ACHN (cell line): ENCODE data around the gene LIF.
A peak's percentile ranks its signal among the peaks of the same experiment; 100 is the strongest.

Source experiments
- DNase-seq: peaks from one replicate; pipeline ENCODE4 v3.0.0-alpha.2; 2015
- in situ Hi-C: cut with HindIII; loops from 2 replicates; pipeline ENCODE4 v1.10.0; 2017; ENCODE audit warnings: low sequenced_read_pairs, low pct_ligation_motif_present, low pct_unique_long_range_greater_than_20kb

Gene LIF

DNA sequence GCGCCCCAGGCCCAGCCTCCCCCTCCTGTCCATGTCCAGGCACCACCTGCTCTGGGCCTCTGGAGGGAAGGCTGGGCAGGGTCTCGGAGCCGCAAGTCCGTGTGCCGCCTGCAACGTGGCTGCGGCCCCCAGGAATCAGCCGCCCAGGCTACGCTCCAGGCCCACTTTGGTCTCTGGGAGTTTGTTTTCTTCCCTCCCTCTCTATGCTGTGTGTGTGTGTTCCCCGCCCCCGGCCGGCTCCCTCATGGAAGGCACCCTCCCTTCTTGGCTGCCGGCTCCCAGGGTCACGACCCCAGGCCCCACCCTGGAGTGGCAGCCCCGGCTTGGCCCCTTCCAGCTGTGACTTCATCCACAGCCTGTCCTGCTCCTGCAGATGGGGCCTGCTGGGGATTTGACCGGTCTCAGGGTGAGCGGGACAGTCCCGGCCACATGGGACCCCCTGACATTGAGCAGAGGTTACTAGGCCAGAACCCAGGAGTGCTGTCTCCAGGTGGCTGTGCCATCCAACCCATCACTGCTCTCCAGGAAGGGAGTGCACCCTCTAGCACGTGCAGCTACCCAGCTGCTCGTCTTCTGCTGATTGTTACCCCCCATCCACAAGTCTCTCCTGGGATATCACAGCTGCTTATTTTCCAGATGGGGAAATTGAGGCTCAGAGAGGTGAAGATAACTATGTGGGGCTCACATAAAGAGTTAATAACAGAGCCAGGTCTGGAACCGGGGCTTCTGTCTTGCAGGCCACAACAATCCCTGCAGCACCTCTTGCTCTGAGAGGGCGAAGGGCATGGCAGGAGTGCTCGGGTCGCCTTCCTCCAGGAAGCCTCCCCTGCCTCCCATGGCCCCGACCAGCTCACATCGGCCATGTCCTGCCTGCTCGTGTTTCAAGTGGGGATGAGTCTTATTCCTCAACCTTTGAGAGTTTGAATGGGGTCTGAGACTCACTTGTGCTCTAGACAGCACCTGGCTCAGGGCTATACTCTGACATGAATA lies 2.8 kb upstream of the LIF start:
- DNase-seq: no peak

DNA sequence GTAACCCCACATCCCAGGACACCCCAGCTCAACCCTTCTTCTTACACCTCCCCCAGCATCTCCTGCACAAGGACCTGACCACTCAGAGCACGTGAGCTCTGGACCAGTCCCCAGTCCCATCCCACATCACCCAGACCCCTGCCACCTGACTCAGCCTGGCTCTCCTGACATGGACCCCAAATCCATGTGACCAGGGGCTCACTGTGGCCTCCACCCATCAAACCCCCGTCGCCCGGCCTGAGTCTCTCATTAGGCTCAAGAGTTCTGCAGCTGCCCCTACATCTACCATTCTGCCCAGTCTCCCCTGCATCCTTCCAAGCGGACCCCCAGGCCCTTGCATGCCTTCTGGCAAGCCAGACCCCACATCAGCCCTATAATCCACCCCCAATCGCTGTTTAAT lies 1.9 kb upstream of the LIF start:
- DNase-seq: no peak
- in situ Hi-C loops: no loop called here

More for the DNA sequence above, 2.8 kb upstream of the LIF start:
- in situ Hi-C loops: no loop called here

DNA sequence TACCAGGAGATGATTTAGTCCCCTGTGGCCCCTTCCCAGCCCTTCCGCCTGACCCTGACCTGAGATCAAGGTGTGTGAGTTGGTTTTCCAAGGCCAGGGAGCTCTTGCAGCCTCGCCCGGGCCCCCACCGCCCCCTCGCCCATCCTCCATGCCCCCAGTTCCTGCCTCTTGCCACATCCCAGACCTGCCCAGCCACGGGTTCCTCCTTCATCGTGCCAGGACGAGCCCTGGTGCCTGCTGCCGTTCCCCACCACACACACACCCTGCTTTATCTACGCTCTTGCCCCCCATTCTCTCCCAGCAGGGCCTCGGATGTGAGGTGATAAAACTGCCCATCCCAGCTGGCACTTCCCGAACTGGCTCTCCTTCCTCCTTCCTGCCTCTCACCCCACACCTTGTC lies 1.4 kb upstream of the LIF start:
- in situ Hi-C loops: no loop called here

DNA sequence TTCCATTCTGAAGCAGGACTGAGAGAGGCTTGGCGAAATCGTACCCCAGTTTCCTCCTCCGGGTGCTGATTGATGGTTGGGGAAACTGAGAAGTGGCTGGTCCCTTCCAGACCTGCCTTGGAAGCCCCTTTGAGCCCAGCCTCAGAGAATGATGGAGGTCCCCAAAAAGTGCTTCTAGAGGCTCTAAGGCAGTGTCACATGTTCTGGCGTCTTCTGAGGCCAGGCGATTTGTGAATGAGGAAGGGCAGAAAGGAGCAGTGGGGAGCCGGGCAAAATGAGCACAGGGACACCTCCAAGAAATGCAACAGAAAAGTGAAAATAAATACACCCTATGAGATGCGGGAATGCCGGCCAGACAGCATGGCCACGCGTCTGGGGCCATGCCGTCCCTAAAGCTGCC lies 1.0 kb upstream of the LIF start:
- no peak for DNase-seq
- in situ Hi-C loops: no loop called here

More for the DNA sequence above, 1.4 kb upstream of the LIF start:
- DNase-seq: no peak

DNA sequence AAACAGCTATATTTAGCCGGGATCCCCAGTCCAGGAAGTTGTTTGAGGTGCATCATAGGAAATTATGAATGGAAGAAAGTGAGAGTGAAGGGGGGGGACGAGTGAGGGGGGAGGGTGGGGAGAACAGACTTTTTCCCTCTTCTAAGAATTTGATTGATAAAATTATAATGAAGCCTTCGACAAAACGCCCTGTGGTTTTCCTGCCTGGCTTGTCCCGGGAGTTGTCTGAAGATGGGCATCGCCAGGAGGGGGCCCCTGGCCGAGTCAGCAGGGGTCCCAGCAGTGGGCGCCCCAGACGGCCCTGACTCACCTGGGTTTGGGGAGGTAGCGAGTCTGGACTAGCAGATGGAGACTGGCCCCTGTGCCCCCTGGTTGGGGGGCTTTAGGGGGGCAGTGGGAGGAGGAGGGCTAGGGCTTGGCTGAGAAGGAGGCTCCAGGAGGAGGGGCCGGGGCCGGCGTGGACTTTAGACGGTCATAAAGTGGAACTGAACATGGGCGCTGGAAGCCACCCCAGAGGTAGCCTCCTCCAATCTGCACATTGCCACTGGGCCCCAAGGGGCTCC lies 336 bp upstream of the LIF start:
- DNase-seq: no peak
- in situ Hi-C loops: no loop called here

DNA sequence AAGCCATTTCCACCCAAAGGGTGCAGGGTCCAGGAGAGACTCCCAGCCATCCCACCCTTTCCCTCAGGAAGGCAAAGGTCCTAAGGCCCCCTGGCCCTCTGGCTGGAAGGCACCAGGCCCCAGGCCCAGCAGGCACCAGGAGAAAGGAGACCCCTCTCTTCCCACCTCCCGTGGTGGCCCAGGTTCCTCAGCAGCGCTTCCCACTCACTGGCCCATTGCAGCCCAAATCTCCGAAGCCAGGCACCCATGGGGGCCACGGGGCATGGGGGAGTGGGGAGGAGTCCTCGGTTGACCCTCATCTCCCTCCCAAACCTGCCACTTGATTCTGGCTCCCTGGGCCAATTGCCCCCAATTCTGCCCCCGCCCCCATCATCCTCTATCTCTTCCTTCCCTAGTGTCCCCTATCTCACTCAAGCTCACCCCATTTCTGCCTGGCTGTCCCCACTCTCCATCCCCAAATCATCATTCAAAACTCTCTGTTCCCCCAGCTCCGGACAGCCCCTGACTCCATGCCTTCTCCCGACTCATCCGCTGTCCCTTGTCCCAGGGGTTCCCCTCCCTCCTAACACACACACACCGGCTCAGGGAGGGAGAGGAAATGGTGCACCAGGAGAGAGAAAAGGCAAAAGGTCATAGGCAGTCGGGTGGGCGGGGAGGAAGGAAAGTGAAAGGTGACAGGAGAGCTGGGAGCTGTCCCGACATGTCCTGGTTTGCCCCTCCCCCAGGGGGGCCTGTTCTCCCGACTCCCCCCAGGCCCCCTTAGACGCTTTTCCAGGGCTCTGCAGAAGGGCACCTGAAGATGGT lies 1.2 kb downstream of the LIF start:
- in situ Hi-C loops: no loop called here
- DNase-seq: no peak

DNA sequence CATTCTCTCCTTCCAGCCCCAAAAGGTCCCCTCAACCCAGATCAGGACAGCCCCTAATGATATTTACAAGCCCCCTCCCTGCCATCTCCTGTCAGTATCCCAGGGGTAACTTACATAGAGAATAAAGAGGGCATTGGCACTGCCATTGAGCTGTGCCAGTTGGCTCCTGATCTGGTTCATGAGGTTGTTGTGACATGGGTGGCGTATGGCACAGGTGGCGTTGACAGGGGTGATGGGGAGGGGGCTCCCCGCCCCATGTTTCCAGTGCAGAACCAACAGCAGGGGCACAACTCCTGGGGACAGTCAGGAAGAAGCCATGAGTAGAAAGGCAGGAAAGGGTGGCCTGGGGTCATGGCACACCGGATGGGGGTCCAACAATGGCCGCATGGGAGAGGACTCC lies 1.9 kb downstream of the LIF start:
- DNase-seq: no peak
- in situ Hi-C loops: no loop called here

DNA sequence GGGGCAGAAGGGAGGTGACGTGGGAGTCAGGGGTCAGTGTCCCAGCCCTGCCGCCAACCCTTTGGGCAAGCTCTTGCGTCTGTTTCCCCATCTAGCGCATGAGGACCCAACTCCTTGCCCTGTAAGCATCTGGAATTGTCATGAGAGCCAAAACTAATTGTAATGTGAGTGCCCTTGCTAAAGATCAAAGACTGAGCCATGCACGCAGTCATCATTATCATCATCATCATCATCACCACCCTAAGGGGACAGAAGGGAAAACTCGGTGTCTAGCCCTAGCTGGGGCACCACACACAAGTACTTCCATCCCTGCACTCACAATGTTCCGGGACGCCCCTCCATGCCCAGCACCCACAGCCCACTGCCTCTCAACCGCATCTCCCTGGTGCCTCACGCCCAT lies 2.5 kb downstream of the LIF start:
- DNase-seq: no peak
- in situ Hi-C loops: no loop called here

DNA sequence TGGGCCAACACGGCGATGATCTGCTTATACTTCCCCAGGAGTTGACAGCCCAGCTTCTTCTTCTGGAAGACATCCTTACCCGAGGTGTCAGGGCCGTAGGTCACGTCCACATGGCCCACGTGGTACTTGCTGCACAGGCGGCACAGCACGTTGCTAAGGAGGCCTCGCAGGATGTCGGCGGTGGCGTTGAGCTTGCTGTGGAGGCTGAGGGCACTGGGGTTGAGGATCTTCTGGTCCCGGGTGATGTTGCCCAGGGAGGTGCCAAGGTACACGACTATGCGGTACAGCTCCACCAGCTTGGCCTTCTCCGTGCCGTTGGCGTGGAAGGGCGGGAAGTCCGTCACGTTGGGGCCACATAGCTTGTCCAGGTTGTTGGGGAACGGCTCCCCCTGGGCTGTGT lies 2.9 kb downstream of the LIF start:
- no peak for DNase-seq
- in situ Hi-C loops: no loop called here

DNA sequence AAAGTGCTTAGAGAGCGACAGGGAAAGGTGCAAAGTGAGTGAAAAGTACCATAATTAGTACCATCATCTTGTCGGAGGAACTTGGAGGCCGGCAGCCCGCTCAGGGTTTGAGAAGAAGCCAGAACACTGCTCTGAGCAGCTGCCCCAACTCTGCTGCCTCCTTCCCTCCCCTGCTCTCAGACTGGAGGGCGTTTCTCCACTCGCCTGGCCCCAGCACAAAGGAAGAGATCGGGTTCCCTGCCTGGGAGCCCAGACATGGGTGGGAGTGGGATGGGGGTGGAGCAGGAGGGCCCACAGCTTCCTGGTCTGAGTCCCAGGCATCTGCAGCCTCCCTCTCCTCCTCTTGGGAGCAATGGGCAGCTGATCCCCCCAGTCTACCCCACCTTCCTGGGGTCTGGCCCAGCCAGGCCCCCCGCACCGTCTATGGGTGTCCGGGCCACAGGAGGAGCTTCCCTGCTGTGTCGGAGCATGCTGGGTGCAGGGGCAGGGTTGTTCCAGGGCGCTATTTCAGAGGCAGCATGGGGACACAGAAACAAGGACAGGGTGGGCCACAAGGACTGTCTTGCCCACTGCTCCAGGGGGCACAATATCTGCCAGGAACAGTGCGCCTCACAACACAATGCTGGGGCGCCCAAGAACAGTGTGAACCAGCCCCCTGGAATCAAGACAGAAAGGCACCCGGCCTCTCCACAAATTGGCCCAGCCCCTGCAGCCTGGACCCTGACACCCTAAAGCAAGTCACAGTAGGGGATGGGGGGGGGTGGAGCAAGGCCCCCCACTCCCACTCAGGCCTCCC lies 4.8 kb downstream of the LIF start:
- in situ Hi-C loops: no loop called here
- DNase-seq: no peak

DNA sequence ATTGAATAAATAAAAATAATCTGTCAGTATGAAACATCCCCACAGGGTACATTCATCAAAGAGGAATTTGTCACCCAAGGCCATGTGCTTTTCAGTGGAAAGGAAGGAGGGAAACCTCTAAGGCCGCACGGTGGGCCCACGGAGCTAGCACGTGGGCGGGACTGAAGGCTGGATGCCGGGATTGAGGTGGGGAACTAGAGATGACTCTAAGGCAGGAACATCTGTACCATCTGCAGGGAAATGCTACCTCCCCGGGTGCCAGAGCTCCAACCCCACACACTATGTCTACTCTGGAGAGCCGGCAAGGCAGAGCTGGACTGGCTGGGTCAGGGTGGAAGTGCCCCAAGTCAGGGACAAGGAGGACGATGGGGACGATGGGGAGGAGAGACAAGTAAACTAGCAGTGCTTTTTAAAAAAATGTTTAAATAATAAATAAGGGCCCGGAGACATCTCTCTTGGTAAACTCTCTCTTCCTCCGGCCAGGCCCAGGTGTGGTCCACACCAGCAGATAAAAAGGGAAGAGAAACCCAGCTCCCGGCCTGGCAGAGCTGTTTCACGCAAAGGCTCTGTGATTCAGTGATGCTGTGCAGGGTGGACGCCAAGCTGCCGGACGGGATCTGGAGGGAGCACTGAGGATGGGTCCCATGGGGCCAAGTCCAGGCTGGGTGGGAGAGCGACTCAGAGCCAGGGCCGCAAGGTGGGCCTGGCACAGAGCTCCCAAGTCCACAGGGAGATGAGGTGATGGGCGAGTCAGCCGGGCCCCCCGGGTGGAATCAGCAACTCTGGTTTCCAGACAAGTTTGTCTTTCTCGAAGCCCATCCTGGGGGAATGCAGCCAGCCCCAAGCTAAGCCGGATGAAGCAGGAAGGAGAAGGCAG lies 5.8 kb downstream of the LIF start:
- no peak for DNase-seq
- in situ Hi-C loops: no loop called here

DNA sequence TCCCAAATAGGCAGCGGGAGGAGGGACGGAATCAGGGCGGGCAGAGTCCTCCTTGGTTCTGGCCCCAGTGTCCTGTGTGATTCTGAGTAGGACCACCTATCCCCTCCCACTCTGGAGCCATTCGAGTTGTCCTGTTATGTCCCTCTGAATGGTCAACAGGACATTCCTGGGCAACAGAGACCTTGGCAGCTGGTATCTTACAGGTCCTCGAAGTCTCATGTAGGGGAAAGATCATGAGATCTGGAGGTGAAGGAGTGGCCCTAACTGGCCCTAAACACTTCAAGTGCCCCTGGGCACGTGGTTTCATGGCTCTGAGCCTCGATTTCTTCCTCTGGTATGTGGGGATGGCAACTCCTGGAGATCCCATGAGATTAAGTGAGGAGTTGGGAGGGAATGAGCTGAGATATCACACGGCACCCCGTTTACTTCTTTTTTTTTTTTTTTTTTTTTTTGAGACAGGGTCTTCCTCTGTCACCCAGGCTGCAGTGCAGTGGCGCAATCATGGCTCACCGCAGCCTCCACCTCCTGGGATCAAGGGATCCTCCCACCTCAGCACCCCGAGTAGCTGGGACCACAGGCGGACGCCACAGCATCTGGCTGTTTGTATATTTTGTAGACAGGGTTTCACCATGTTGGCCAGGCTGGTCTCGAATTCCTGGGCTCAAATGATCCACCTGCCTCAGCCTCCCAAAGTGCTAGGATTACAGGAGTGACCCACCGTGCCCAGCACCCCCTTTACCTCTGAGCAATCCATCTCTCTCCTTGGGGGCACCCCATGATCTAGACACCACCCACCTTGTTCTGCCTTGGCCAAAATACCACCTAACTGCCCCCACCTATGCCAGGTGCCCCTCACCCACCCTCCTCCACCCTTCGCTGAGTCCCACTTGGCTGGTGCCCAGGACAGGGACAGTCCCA lies 6.8 kb downstream of the LIF start:
- no peak for DNase-seq
- in situ Hi-C loops: no loop called here

DNA sequence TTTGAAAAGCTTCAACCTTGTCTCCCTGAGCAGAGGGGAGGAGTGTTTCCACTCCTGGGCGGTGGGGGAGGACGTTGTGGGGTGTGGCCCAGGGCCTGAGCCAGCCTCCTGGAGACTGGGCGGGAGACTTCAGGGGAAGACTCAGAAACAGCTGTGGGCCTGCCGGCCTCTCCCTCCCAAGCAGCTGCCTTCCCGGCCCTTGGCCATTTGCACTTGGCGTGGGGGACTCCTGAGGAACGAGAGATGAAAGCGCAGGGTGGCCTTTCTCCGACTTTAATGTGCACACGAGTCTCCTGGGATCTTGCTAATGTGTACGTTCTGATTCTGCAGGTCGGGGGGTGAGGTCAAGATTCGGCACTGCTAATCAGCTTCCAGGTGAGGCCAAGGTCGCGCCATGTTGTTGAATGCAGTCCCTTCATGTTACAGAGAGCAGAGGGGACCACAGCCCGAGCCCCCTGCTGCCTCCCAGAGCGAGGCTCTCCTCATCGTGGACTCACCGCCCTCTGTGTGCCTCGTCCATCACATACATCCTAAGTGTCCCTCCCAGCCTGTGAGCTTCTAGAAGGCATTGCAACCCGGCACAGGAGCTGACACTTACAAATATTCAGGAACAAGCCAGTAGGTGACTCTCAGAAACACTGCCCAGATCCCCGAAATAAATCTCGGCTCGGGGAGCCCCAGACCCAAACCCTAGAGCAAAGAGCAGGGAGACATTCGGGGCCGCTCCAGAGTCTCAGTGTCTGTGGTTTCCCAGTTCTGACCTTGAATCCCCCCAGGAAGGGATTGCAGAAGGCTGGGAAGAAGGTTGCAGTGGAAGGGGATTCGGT lies 7.7 kb downstream of the LIF start:
- peak; percentile 81 for DNase-seq
- in situ Hi-C loops: no loop called here

DNA sequence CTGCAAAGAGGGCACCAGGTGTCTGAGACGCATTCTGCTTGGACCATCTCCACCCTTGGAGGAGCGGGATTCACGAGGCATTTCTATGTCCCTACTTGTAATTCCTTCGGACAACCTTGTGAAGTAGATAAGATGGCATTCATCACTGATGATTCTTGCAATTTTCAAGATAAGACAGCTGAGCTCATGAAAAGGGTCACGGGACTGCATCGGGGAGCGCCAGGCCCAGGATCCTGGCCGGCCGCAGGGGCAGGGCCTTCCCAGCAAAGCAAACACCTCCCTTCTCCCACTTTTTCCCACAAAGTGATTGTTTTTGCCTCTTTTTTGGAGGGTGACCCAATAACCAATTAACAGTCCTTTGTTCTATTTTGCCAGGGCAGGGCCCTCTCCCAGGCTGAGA lies 8.4 kb downstream of the LIF start:
- in situ Hi-C loops: no loop called here
- no peak for DNase-seq

DNA sequence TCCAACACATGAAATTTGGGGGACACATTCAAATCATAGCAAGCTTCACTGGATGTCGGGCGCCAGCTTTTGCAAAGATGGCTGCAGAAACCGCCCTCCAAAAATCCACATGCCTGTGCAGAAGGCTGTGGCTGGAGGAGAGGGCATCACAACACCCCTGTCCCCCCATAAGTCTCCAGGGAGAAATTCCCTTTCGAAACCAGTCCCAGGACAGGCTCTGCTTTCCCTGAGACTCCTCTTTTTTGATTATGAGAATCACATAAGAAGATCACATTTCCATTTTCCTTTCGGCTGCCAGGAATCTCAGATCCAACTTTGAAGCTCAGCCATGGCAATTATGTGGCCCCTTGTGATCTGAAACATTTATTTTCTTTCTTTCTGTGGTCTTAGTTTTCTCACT lies 9.7 kb downstream of the LIF start:
- no peak for DNase-seq
- in situ Hi-C loops: no loop called here

DNA sequence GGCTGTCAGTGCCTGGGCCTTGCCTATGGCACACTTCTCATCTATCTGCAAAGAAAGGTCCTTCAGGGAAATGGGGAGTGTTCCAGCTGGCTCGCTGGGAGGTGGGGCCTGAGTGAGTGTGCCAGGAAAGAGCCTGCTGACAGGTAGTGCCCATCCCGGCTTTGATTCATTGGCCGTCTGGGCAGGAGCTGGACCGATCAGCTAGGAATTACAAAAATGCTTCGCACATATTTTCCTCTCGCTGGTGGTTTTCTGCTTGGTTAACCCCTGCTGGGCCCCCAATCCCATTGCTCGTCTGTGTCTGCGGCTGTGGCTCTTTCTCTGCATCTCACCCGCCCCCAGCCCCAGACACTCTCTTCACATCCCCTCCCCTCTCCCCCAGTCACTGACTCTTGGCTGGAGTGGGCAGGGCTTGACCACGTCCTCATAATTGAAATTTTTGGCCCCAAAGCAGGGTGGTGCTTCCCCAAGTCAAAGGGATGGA lies 10.8 kb downstream of the LIF start:
- peak; percentile 97 for DNase-seq
- in situ Hi-C loops: no loop called here
